Measurements from ENCODE around the gene ZSCAN21.

DNA sequence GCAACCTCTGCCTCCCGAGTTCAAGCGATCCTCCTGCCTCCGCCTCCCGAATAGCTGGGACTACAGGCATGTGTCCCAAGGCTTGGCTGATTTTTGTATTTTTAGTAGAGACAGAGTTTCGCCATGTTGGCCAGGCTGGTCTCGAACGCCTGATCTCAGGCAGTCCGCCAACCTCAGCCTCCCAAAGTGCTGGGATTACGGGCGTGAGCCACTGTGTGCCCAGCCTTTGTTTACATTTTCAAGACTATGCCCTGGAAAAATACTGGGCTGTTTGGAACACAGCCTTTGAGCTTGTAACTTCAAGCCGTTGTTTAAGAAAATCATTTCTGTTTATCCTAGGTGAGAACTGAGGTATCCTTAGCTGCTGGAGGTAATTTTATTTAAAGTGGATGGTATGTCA lies 32.3 kb upstream of the ZSCAN21 start:
- TF ChIP-seq POLR2AphosphoS5 (IDR thresholded peaks at IDR 0.05; ENCODE audit: insufficient read depth, low read depth, low read length) (no peak), EZH2 (IDR thresholded peaks at IDR 0.05; ENCODE audit: borderline replicate concordance, low read depth, low read length, severe bottlenecking) (no peak), POLR2A (IDR thresholded peaks at IDR 0.05; ENCODE audit: low read depth, low read length) (no peak)
- TF ChIP-seq, protein P1, sequence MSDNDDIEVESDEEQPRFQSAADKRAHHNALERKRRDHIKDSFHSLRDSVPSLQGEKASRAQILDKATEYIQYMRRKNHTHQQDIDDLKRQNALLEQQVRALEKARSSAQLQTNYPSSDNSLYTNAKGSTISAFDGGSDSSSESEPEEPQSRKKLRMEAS (IDR thresholded peaks at IDR 0.05; ENCODE audit: insufficient read depth, insufficient read length): no peak
